Peyer's patch (tissue), 4 donors: Measurements from ENCODE around the gene ZNF782. TPM values are rescaled to one million over a fixed set of nuclear protein-coding genes. Genes with fewer than 3 reads are reported as not detected.
"Not testable (repeated sequence)": the region's sequence is repeated elsewhere in the genome, so short reads cannot be mapped to it uniquely, and the experiment has no call there.

ENCODE experiments used
- DNase-seq, 3 donors: peaks; one replicate each; pipeline ENCODE4 v3.0.0-alpha.2; 2017 to 2019
- H3K27ac ChIP-seq, 4 donors: fragments of 200-600 bp; sonication (generic); one replicate each; pipeline ENCODE4 v1.5.1; 2016 to 2019
- H3K27me3 ChIP-seq, 2 donors: fragments of 200-600 bp; sonication (generic); one replicate each; pipeline ENCODE4 v1.5.1; 2019
- H3K36me3 ChIP-seq, 3 donors: fragments of 200-600 bp; sonication (generic); one replicate each; pipeline ENCODE4 v1.5.1; 2016 to 2019
- H3K4me1 ChIP-seq, 4 donors: fragments of 200-600 bp; sonication (generic); one replicate each; pipeline ENCODE4 v1.5.1; 2016 to 2019
- H3K4me3 ChIP-seq, 4 donors: fragments of 200-600 bp; sonication (generic); 1 replicate in 3 of 4; 2 replicates in 1 of 4; pipeline ENCODE4 v1.5.1; 2016 to 2019; ENCODE audit warnings: mild to moderate bottlenecking in 1 of 4
- H3K9me3 ChIP-seq, 4 donors: fragments of 200-600 bp; sonication (generic); one replicate each; pipeline ENCODE4 v1.5.1; 2016 to 2019; ENCODE audit warnings: mild to moderate bottlenecking in 1 of 4
- POLR2A ChIP-seq, 2 donors: fragments of 450-650 bp; IDR thresholded peaks; one replicate each; pipeline ENCODE4 v1.5.1; 2017; ENCODE audit warnings: antibody characterized with exemption in 2 of 2, mild to moderate bottlenecking in 2 of 2, moderate library complexity in 2 of 2
- total RNA-seq, 4 donors: library from RNA; depleted of rRNA; stranded (reverse); fragments of >200 nt; gene quantifications; one replicate each; pipeline ENCODE4 v1.1.0, GENCODE V29; 2016
- TF ChIP-seq, protein P1 (sequence below), 6 experiments: fragments of 450-650 bp in 4 of 6; fragments of 200-600 bp in 2 of 6; sonication (generic) in 1 of 6; IDR thresholded peaks; one replicate each; pipeline ENCODE4 v1.5.1; 2017 to 2019; ENCODE audit warnings: antibody characterized with exemption in 6 of 6, mild to moderate bottlenecking in 3 of 6, moderate library complexity in 1 of 6

ZNF782 gene
- total RNA-seq: 10 to 100 TPM; 13.0 to 24.5 (median 20.2) TPM

DNA sequence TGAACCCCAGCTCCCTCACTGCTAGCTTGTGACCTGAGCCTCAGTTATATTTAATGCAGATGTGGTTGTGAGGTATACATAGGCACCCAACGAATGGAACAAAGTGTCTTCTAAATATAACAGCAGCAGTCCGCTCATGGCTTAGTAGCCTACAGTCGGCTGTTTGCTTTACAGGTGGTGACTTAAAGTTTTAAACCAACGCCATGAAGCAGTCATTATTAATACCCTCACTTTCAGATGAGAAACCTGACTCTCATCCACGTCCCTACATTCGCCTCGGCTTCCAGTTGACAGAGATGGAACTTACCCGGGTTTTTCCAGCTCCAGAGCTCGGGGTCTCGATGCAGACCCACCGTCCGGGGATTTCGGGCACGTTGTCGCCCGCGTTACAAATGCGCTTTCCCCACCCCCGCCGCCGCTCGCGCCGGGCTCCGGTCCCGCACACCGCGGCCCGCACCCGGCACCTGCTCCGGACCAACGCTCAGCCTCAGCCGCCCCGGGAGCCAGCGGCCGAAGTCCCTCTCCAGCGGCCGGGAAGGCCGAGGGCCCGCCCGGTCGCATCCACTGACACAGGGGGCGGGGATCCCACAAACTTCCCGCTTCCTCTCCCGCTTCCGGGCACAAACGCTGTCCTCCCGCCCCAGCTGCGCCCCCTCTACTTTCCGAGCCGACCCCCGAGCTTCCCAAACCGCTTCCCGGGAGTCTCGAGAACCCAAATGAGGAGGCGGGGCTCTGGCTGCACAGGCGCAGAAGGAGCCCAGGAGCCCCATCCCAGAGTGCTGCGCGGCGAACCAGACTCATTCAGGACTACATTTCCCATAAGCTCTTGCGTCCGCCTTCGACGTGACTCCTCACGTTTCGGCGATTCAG, at the start of gene ZNF782:
TSS of gene ZNF782 (minus strand) at position 734 of the 870 bp plus-strand sequence. CDS start 2,553 bp downstream, outside the sequence.
- H3K9me3 ChIP-seq: peaks cover 0 to 3% (median 0%) of the 10 kb centered on the region in 4 donors
- no peaks in the 10 kb centered on the region for H3K36me3 ChIP-seq
- DNase-seq: peak; percentile 88 to 96 (median 94)
- TF ChIP-seq, protein P1, sequence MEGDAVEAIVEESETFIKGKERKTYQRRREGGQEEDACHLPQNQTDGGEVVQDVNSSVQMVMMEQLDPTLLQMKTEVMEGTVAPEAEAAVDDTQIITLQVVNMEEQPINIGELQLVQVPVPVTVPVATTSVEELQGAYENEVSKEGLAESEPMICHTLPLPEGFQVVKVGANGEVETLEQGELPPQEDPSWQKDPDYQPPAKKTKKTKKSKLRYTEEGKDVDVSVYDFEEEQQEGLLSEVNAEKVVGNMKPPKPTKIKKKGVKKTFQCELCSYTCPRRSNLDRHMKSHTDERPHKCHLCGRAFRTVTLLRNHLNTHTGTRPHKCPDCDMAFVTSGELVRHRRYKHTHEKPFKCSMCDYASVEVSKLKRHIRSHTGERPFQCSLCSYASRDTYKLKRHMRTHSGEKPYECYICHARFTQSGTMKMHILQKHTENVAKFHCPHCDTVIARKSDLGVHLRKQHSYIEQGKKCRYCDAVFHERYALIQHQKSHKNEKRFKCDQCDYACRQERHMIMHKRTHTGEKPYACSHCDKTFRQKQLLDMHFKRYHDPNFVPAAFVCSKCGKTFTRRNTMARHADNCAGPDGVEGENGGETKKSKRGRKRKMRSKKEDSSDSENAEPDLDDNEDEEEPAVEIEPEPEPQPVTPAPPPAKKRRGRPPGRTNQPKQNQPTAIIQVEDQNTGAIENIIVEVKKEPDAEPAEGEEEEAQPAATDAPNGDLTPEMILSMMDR (IDR thresholded peaks at IDR 0.05): peak in 1 of 6 experiments; percentile 20
- peak in 1 of 2 donors; percentile 34 for TF ChIP-seq POLR2A (IDR thresholded peaks at IDR 0.05)
- peaks cover 0 to 26% (median 6%) of the 10 kb centered on the region in 4 donors for H3K4me1 ChIP-seq
- no peaks in the 10 kb centered on the region for H3K27me3 ChIP-seq
- peak within 1 kb of the TSS; percentile 69 to 84 (median 78) for H3K27ac ChIP-seq
- H3K4me3 ChIP-seq: peak within 1 kb of the TSS; percentile 81 to 94 (median 86)

DNA sequence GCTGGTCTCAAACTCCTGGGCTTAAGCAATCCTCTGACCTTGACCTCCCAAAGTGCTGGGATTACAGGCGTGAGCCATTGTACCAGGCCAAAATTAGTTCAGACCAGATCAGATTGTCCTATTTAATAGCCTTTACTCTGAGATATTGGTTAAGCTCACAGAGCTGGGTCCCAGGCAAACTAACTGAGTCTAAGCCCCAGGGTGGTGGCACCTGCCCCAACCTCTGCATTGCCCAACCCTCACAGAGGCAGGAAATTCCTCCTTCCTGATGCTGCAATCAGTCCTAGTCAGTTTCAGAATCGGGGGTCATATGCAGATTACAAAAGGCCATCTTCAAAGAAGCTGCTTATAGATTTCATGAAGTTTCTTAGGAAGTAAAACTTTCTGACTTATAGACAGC, 45.7 kb upstream of the ZNF782 start:
- H3K4me1 ChIP-seq, H3K27me3 ChIP-seq, H3K4me3 ChIP-seq, H3K9me3 ChIP-seq, H3K27ac ChIP-seq, DNase-seq: not testable (repeated sequence)
- H3K36me3 ChIP-seq: peaks cover 0 to 17% (median 0%) of the 10 kb centered on the region in 3 donors

DNA sequence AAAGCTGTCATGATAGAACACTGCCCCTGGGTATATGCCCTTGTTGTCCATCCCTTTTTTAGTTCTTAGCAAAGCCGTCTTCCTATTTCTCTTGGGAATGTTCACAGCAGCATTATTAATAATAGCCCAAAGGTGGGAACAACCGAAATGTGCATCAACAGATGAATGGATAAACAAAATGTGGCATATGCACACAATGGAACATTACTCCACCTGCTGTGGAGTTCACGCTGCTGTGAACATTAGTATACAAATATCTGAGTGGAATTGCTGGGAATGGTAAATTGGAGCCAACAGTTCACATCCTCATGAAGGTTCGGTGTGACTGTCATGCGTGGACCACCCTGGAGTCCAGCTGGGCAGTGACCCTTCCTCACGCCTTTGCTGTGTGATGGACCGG, 37.8 kb upstream of the ZNF782 start:
- TF ChIP-seq, protein P1 (IDR thresholded peaks at IDR 0.05): no peak
- TF ChIP-seq POLR2A (IDR thresholded peaks at IDR 0.05): no peak
- H3K4me3 ChIP-seq: no peak overlapping the region
- peaks cover 0 to 30% (median 0%) of the 10 kb centered on the region in 3 donors for H3K36me3 ChIP-seq
- no peaks in the 10 kb centered on the region for H3K9me3 ChIP-seq
- H3K27me3 ChIP-seq: no peaks in the 10 kb centered on the region
- H3K27ac ChIP-seq: no peak overlapping the region
- no peaks in the 10 kb centered on the region for H3K4me1 ChIP-seq
- DNase-seq: no peak

DNA sequence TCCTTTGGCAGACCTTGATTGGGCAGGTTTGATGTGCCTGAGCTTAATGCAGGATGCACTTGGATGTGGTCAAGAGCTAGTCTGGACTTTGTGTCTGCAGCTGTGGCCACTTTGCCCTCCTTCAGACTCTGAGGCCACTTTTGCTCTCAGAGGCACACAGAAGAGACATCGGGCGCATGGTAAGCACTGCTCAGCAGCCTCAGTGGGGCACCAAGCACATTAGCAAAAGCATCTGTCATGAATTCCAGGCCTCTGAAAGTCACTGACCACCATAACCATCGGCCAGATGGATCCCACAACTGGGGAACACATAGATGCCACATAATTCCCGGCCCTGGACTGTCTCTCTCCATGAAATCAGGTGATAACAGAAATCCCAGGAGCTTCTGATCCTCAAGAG, 34.3 kb upstream of the ZNF782 start:
- Histone ChIP-seq H3K9me3 (no peaks in the 10 kb centered on the region), H3K27me3 (no peaks in the 10 kb centered on the region), H3K4me3 (no peak overlapping the region), H3K27ac (no peak overlapping the region), H3K36me3 (peaks cover 0 to 6% (median 0%) of the 10 kb centered on the region in 3 donors), H3K4me1 (no peaks in the 10 kb centered on the region)
- TF ChIP-seq POLR2A (IDR thresholded peaks at IDR 0.05): no peak
- TF ChIP-seq, protein P1 (IDR thresholded peaks at IDR 0.05): no peak
- DNase-seq: no peak

DNA sequence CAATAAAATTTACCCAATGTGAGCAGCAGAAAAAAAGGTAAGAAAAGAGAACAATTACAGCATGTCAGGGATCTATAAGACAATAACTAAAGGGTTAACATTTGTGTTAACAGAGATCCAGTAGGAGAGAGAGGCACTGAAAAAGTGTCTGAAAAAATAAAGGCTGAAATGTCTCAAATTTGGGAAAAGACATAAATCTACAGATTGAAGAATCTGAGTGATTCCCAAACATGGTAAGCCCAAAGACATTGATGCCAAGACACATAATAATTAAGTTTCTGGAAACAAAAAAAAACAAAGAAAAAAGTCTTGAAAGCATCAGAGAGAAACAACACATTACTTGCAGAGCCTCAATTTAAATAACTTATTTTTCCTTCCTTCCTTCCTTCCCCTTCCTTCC, 31.1 kb upstream of the ZNF782 start:
- Histone ChIP-seq H3K4me1 (no peaks in the 10 kb centered on the region), H3K9me3 (no peaks in the 10 kb centered on the region), H3K27me3 (no peaks in the 10 kb centered on the region), H3K27ac (no peak overlapping the region), H3K36me3 (no peaks in the 10 kb centered on the region), H3K4me3 (no peak overlapping the region)
- DNase-seq: no peak
- TF ChIP-seq POLR2A (IDR thresholded peaks at IDR 0.05): no peak
- TF ChIP-seq, protein P1 (IDR thresholded peaks at IDR 0.05): no peak

DNA sequence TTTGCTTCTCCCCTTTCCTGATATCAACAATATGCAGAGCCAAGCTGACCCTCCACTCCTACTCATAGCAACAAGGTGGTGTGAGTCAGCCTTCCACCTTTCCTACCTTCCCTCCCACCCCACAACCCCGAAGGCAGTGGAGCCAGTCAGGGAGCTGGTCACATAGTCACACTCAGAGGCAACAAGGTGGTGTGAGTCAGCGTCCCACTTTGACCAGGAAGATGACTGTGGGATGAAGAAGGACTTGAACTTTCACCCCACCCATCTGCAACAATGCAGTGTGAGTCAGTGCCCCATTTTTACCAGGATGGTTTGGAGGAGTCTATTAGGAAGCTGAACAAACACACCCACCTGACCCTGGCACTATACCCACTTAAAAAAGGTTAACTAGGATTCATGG, 30.1 kb upstream of the ZNF782 start:
- Histone ChIP-seq H3K36me3 (no peaks in the 10 kb centered on the region), H3K27ac (no peak overlapping the region), H3K27me3 (no peaks in the 10 kb centered on the region), H3K9me3 (no peaks in the 10 kb centered on the region), H3K4me3 (no peak overlapping the region), H3K4me1 (no peaks in the 10 kb centered on the region)
- TF ChIP-seq POLR2A (IDR thresholded peaks at IDR 0.05): no peak
- TF ChIP-seq, protein P1 (IDR thresholded peaks at IDR 0.05): no peak
- DNase-seq: peak in 1 of 3 donors; percentile 84
